HepG2 (cell line): ENCODE data around the gene OR1F1. TPM values are rescaled to one million over a fixed set of nuclear protein-coding genes. Genes with fewer than 3 reads are reported as not detected.

Experiments
- DBP ChIP-seq: sonication (generic); formaldehyde crosslinking; IDR thresholded peaks from 2 replicates; pipeline ENCODE4 v1.4.0; 2020; ENCODE audit warnings: missing genetic modification reagents; ENCODE audit errors: not compliant biosample characterization
- E2F2 ChIP-seq: sonication (generic); formaldehyde crosslinking; IDR thresholded peaks from 2 replicates; pipeline ENCODE4 v1.4.0; 2020; ENCODE audit warnings: missing genetic modification reagents, borderline replicate concordance
- ESRRA ChIP-seq: sonication (generic); formaldehyde crosslinking; IDR thresholded peaks from 2 replicates; pipeline ENCODE4 v1.5.1; 2020; ENCODE audit warnings: mild to moderate bottlenecking, low read depth, missing genetic modification reagents
- JUN ChIP-seq: sonication (generic); formaldehyde crosslinking; IDR thresholded peaks from 2 replicates; pipeline ENCODE4 v1.4.0; 2020; ENCODE audit warnings: mild to moderate bottlenecking, missing genetic modification reagents
- KDM4B ChIP-seq: sonication (generic); formaldehyde crosslinking; IDR thresholded peaks from 2 replicates; pipeline ENCODE4 v1.4.0; 2020; ENCODE audit warnings: missing genetic modification reagents
- MBNL3 ChIP-seq: fragments of 250-450 bp; sonication (Bioruptor Pico); conservative IDR thresholded peaks from 2 replicates; pipeline ENCODE4 v1.8.0; 2022; ENCODE audit warnings: mild to moderate bottlenecking, inconsistent platforms
- NFAT5 ChIP-seq: sonication (generic); formaldehyde crosslinking; IDR thresholded peaks from 2 replicates; pipeline ENCODE4 v1.4.0; 2020; ENCODE audit warnings: missing genetic modification reagents
- RAD51 ChIP-seq: fragments of 450-650 bp; IDR thresholded peaks from 2 replicates; pipeline ENCODE4 v1.6.1; 2016; ENCODE audit warnings: borderline replicate concordance
- RARG ChIP-seq: sonication (generic); formaldehyde crosslinking; IDR thresholded peaks from 2 replicates; pipeline ENCODE4 v1.4.0; 2020; ENCODE audit warnings: low read depth, mild to moderate bottlenecking, missing genetic modification reagents
- RFX1 ChIP-seq: fragments of 450-650 bp; IDR thresholded peaks from 2 replicates; pipeline ENCODE4 v1.6.1; 2017
- ZBTB34 ChIP-seq: sonication (generic); formaldehyde crosslinking; IDR thresholded peaks from 2 replicates; pipeline ENCODE4 v1.8.0; 2022; ENCODE audit warnings: mild to moderate bottlenecking, missing genetic modification reagents
- ZBTB44 ChIP-seq: sonication (generic); formaldehyde crosslinking; IDR thresholded peaks from 2 replicates; pipeline ENCODE4 v1.4.0; 2020; ENCODE audit warnings: missing genetic modification reagents
- ZBTB46 ChIP-seq: sonication (generic); formaldehyde crosslinking; IDR thresholded peaks from 2 replicates; pipeline ENCODE4 v1.4.0; 2020; ENCODE audit warnings: mild to moderate bottlenecking, missing genetic modification reagents, borderline replicate concordance
- ZNF354B ChIP-seq: sonication (generic); formaldehyde crosslinking; IDR thresholded peaks from 2 replicates; pipeline ENCODE4 v1.8.0; 2022; ENCODE audit warnings: mild to moderate bottlenecking, missing genetic modification reagents
- ZNF430 ChIP-seq: sonication (generic); formaldehyde crosslinking; IDR thresholded peaks from 2 replicates; pipeline ENCODE4 v1.9.0; 2021; ENCODE audit warnings: mild to moderate bottlenecking, missing genetic modification reagents
- ZNF703 ChIP-seq: sonication (generic); formaldehyde crosslinking; IDR thresholded peaks from 2 replicates; pipeline ENCODE4 v1.5.1; 2020; ENCODE audit warnings: missing genetic modification reagents, mild to moderate bottlenecking, moderate library complexity, borderline replicate concordance
- ZNF777 ChIP-seq: sonication (generic); formaldehyde crosslinking; IDR thresholded peaks from 2 replicates; pipeline ENCODE4 v1.4.0; 2020; ENCODE audit warnings: missing genetic modification reagents
- polyA plus RNA-seq, 8 experiments: library from polyadenylated mRNA; depleted of rRNA in 3 of 8; stranded (reverse) in 7 of 8; unstranded in 1 of 8; fragments of >200 nt; fragmentation: Illumina TruSeq in 4 of 8; extraction: Trizol in 4 of 8; gene quantifications; 2 replicates each; pipeline versions ENCODE4 v1.2.1 to v1.2.3, GENCODE V29; 2011 to 2016; ENCODE audit warnings: low read depth in 4 of 8, missing spikeins in 1 of 8, mixed read lengths in 1 of 8; ENCODE audit not compliant: insufficient read depth in 1 of 8
- total RNA-seq, 5 experiments: library from RNA; depleted of rRNA; stranded (reverse); fragments of >200 nt; fragmentation: Illumina TruSeq; extraction: Trizol; gene quantifications; 2 replicates each; pipeline ENCODE4 v1.2.3, GENCODE V29; 2016; ENCODE audit warnings: low read depth in 1 of 5

OR1F1 gene
- total and polyA plus RNA-seq, 2 of the 13 experiments (the other 11 are each of a cell fraction or from before 2014, with no cell fraction given) = 0.90 TPM; not detected in 1

GRCh38 chr16:3234857-3235561 is 47.0 kb downstream of the OR1F1 start, which contains the start of gene ZNF200 (continued):
- TF ChIP-seq ZBTB34 (CRISPR knock-in tag) = no peak
- no peak for TF ChIP-seq MBNL3 (CRISPR knock-in tag)
- TF ChIP-seq RAD51 = no peak
- no peak for TF ChIP-seq ZBTB46
- no peak for TF ChIP-seq DBP (CRISPR knock-in tag)
- TF ChIP-seq E2F2 = no peak
- no peak for TF ChIP-seq ZBTB44 (CRISPR knock-in tag)
- TF ChIP-seq ZNF777 (CRISPR knock-in tag) = peak; percentile 60
- TF ChIP-seq ZNF354B (CRISPR knock-in tag) = no peak
- peak; percentile 65; the same call in 1 of the 2 replicates for TF ChIP-seq ESRRA (CRISPR knock-in tag)
- no peak for TF ChIP-seq NFAT5 (CRISPR knock-in tag)
- peak; percentile 77; the same call in 1 of the 2 replicates for TF ChIP-seq ZNF430 (CRISPR knock-in tag)
- TF ChIP-seq ZNF703 (CRISPR knock-in tag) = no peak
- no peak for TF ChIP-seq RFX1
- 0 out of 2 replicates have a peak, but pooled peaks have one; percentile 51 for TF ChIP-seq RARG (CRISPR knock-in tag)
- TF ChIP-seq KDM4B (CRISPR knock-in tag) = no peak
- peak; percentile 72; the same call in 1 of the 2 replicates for TF ChIP-seq JUN (CRISPR knock-in tag)
